Stimulated activated CD4-positive, alpha-beta T cell treated with anti-CD3 and anti-CD28 coated beads, Interleukin-4, amount 100 ng/mL, for 48 hours (primary cell): Measurements from ENCODE around the gene GRID2.

Experiments
- DNase-seq, 2 donors: peaks; one replicate each; pipeline ENCODE4 v3.0.0-alpha.2; 2020; ENCODE audit warnings: low read depth in 2 of 2

GRID2 gene

GRCh38 chr4:92714640-92715039, 410.9 kb downstream of the GRID2 start:
- DNase-seq, result no peak

GRCh38 chr4:92733231-92733630, 429.5 kb downstream of the GRID2 start:
- DNase-seq, result no peak

GRCh38 chr4:92735025-92735665, 431.4 kb downstream of the GRID2 start:
- no peak for DNase-seq

DNA sequence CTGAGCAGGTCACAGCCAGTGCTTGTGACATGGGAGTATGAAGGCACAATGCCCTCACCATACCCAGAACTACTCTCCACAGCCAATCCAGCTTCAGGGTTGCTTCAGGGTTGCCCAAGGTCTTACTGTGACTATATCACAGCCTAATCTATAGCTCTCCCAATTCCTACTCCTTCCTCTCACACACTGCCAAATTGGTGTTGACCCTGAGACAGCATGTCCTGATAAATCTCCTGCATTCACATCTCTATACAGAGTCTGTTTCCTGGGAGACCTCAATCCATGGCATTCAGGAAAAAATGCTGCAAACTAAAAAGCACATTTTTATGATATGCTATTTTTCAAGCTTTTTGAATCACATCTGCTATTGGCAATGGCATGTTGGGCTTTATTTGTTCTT, 456.7 kb downstream of the GRID2 start:
- no peak for DNase-seq

DNA sequence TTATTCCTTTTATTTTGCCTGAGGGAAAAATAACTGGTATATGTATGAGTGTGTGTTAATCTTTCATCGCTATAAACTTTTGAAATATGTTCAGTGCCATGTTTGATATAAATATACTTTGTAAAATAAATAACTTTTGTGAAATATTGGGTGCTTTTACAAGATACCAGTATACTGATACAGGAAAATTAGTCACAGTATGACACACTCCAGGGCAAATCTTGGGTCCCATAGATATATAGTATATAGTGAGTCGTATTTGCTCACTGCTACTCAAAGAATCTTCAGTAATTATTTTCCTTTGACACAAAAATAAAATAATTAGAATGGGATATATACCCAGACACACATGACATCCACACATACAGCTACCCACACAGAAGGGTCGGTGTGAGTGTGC, 472.3 kb downstream of the GRID2 start:
- DNase-seq, result no peak

DNA sequence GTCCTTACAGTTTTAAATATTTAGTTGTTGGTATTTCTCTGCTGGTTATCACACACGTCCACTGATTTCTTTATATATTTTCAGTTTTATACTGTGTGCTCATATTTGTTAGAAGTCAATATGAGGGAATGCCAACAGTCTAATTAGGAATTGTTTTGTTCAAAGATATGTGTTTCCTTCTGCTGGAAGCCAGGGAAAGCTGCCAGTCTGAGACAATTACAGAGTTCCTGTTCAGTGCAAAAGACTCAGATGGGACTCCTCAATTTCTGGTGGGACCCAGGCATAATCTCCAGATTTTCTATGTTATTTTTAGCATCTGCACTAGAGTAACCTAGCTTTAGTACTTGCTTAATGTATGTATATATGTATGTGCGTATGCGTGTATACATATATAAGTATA, 486.0 kb downstream of the GRID2 start:
- no peak for DNase-seq

GRCh38 chr4:92791871-92792440, 488.2 kb downstream of the GRID2 start:
- DNase-seq, result no peak

- DNase-seq, result no peak
Observed at GRCh38 chr4:92809381-92809780, 505.6 kb downstream of the GRID2 start.

DNA sequence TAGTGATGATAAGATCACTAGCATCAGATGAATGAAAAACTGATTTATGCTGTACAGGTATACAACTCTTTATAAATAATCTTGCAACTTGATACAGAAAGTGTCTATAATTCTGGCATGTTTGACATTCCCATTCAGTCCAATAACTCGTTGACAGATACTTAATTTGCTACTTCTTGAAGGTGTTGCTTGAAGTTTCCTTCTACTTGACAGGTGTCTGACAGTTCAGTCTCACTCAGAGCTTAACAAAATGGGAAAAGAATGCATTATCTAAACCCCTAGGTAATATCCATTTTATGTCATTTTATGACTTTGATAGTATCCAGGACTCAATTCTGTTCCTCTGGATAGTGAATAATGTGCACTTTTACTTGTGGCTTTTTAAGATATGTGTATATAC, 508.9 kb downstream of the GRID2 start:
- no peak for DNase-seq

GRCh38 chr4:92814677-92815076, 510.9 kb downstream of the GRID2 start:
- DNase-seq, result no peak

DNA sequence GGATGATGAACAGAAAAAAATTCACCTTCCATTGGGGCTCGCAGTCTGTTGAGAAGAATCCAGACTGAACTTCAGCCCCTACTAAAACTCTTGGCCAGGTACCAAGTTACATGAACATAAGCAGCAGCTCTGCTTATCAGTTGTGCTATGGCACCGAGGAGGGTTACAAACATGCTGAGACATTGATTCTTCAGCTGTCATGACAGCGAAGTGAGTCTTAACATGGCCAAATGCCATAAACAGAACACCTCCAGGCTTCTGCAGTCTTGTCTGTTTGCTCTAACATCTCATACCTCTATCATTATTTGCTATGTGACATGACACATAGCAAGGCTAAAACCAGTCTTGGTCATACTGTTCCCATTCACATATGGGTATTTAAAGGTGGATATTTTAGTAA, 521.5 kb downstream of the GRID2 start:
- no peak for DNase-seq

GRCh38 chr4:92825791-92826190, 522.0 kb downstream of the GRID2 start:
- DNase-seq, result no peak

DNA sequence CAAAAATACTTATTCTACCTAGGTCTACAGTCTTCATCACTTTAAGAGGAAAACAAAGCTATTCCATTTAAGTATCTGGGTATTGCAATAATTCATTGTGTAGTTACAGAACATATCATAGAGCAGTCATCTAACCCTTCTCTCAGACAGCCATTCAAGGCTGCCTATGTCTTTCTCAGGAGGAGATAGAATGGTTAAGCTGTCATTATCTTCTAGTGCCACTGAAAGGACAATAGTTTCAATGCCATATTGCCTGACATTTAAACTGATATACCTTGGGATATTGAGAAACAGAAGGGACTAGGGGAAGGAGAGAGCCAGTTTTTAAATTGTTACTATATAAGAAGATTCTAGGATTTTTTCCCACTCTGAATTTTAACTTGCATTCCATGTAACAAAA, 527.0 kb downstream of the GRID2 start:
- no peak for DNase-seq

DNA sequence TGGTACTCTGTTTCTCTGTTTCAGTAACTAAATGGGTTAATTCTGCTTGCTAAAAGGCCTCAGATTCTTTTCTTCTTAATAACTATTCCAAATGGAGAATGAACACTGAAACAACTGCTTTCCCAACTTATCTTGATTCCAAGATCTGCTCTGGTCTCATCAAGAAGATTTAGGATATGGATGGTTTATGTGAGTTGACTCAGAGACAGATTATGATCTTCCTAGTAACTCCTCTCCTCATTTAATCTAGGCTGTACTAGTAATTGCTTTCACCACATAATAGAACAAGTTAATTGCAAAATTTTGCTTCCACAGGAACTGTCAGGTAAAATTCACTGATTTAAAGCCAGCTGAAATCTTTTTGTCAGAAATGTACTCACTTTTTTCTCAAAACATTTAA, 537.1 kb downstream of the GRID2 start:
- no peak for DNase-seq

- no peak for DNase-seq
Observed at GRCh38 chr4:92843784-92844183, 540.0 kb downstream of the GRID2 start.

DNA sequence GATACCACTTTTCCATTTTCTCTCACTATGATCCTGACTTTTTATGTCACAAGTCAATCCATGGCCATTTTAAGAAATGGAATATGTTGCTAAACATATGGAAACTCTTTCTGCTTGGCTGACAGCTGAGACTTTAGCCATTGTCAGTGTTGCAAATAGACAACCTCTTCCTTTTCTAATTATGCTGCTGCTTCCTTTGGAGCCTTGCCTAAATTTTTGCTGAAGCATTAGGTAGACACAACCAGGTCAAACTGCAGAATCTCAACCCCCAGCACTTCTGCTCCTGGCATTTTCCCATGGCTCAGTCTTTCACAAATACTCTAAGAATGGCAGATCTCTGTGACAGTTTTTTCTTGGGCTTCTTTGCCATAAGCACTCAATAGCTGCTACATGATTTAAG, 543.3 kb downstream of the GRID2 start:
- DNase-seq, result no peak

GRCh38 chr4:92862509-92862908, 558.7 kb downstream of the GRID2 start:
- DNase-seq, result no peak

- no peak for DNase-seq
Observed at GRCh38 chr4:92864096-92864495, 560.3 kb downstream of the GRID2 start.

DNA sequence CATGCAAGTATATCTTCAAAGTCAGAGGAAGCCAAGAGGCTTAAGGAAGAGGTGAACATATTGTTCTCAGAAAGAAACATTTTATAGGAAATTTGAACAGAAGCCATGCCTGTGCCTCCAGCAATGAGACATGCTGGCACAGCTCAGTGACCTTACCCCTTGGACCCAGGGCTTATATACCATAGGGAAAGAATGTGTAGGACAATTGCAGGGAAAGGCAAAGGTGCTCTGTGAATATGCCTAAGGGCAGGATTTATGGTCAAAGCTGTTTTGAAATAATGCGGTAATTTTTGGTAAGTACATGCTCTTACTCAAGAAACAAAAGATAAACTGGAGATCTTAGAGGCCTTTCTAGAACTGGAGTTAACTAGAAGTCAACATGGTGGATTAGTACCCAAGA, 568.8 kb downstream of the GRID2 start:
- no peak for DNase-seq

DNA sequence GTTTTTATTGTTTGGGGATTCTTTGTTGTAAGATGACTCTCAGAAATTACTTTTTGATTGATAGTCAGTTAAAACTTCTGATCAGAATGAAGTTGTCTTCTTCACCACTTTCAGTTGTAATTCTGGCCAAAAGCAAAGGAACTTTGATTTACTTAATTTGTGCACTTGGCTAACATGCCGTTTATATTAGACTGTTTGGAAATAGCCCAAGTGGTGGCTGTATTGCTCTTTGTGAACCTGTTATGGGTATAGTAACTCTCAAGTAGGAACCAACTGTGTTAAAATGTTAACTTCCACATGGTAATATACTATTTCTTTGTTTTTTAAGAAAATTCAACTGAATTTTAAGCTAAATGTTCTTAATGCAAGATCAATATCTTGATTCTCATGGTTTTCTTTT, 581.9 kb downstream of the GRID2 start:
- DNase-seq, result no peak

DNA sequence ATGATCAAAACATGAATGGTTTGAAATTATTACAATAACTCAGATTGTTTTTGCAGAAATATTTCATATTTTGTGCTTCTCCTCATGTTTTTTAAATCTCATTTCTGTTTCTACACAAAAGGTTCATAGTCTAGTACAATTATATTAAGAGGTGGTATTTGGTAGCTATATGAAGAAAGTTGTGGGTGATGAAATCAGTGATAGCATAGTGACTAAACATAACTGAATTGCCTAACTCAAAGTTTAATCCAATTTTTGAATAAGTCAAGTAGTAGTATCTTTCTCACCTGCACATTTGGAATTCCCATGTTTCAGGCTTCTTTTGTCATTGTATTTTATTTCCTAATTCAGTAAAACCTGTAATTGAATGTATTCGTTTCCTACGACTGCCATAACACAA, 648.7 kb downstream of the GRID2 start:
- no peak for DNase-seq

GRCh38 chr4:92952897-92953296, 649.1 kb downstream of the GRID2 start:
- DNase-seq, result no peak

DNA sequence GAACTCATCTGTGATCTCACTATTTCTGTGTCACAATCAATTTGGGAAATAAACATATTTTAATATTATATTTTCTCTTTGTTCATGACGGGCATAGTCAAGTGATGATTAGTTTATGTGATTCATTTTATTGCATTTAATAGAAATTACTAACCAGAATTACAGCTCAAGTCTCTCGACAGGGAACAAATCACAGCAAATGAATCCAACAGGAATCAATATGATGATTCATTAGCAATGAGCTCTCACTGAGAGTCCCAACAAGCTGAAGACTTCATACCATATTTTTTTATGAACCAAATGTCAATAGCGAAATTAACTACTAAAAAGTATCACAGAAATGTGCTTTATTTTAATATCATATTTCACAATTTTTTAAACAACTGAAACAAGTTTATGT, 649.7 kb downstream of the GRID2 start:
- DNase-seq, result no peak

- DNase-seq, result no peak
Observed at GRCh38 chr4:92961881-92962280, 658.1 kb downstream of the GRID2 start.
